Astrocyte of the spinal cord (primary cell): ENCODE data around the gene KLHL15.
"Not testable (repeated sequence)": the region's sequence is repeated elsewhere in the genome, so short reads cannot be mapped to it uniquely, and the experiment has no call there.

Experiments used
- DNase-seq: peaks from one replicate; pipeline ENCODE4 v3.0.0; 2011; ENCODE audit warnings: low read depth, low spot score
- H3K4me3 ChIP-seq: 2 replicates; pipeline ENCODE4 v1.5.1; 2011; ENCODE audit warnings: low read depth, mild to moderate bottlenecking, low read length, moderate library complexity
- CTCF ChIP-seq: IDR thresholded peaks from 2 replicates; pipeline ENCODE4 v1.5.1; 2012; ENCODE audit warnings: low read depth, mild to moderate bottlenecking, low read length, inconsistent platforms
- in situ Hi-C: cut with HindIII; loops from 2 replicates; pipeline ENCODE4 v1.10.0; 2017; ENCODE audit warnings: low sequenced_read_pairs

The KLHL15 gene

GRCh38 chrX:24027086-24027485 is at the start of gene KLHL15:
TSS of gene KLHL15 (minus strand) at chrX:24027186. CDS start at chrX:24006693, 20,493 bp downstream.
- TF ChIP-seq CTCF: no peak
- peak within 1 kb of the TSS; percentile 66 for H3K4me3 ChIP-seq
- DNase-seq: no peak
- in situ Hi-C loops: no loop called here

GRCh38 chrX:24069877-24070276 is 42.9 kb upstream of the KLHL15 start:
- TF ChIP-seq CTCF: no peak
- DNase-seq: no peak
- no peak overlapping the region for H3K4me3 ChIP-seq
- in situ Hi-C loops: no loop called here

- DNase-seq: no peak
These were observed 36.5 kb upstream of the KLHL15 start for GRCh38 chrX:24063488-24063887.

GRCh38 chrX:24055043-24055356 is 28.0 kb upstream of the KLHL15 start:
- peak overlapping the region; percentile 80 for H3K4me3 ChIP-seq
- DNase-seq: no peak
- TF ChIP-seq CTCF: no peak
- in situ Hi-C loops: no loop called here

More at GRCh38 chrX:24063488-24063887, 36.5 kb upstream of the KLHL15 start:
- no peak overlapping the region for H3K4me3 ChIP-seq
- in situ Hi-C loops: no loop called here
- no peak for TF ChIP-seq CTCF

GRCh38 chrX:24054182-24055042 is 27.4 kb upstream of the KLHL15 start, which contains the start of gene EIF2S3:
TSS of gene EIF2S3 (plus strand) at chrX:24054956. CDS start at chrX:24054969, 13 bp downstream.
- DNase-seq: peak; percentile 99
- peak; percentile 81 for TF ChIP-seq CTCF
- in situ Hi-C loops: no loop called here
- H3K4me3 ChIP-seq: peak within 1 kb of the TSS; percentile 80

GRCh38 chrX:24050522-24051318 is 23.7 kb upstream of the KLHL15 start:
- H3K4me3 ChIP-seq, in situ Hi-C loops, DNase-seq: not testable (repeated sequence)

GRCh38 chrX:24049643-24050042 is 22.7 kb upstream of the KLHL15 start:
- in situ Hi-C loops, DNase-seq, H3K4me3 ChIP-seq: not testable (repeated sequence)

- DNase-seq, in situ Hi-C loops, H3K4me3 ChIP-seq: not testable (repeated sequence)
These were observed 19.1 kb upstream of the KLHL15 start for GRCh38 chrX:24046060-24046459.
